ENCODE results near the gene KCND2.

DNA sequence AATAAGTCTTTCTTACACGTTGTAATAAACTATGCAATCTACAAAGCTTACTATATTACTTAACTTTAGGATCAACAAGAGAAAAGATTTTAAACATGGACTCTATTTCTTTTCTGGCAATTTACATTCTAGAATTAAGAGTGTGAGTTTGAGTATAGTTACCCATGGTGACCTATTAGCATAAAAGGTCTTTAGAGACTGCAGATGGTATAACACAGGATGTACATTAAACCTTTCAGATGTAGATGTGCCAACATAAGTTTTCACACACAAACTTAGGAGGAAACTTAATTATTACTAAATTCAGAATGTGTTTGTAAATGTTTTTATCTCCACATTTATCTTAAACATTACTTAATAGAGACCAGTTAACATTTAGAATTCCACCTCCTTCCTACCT is 54.1 kb downstream of the KCND2 start:
- no peak for TF ChIP-seq TEAD4 (IDR thresholded peaks at IDR 0.05)
- TF ChIP-seq, protein P1, sequence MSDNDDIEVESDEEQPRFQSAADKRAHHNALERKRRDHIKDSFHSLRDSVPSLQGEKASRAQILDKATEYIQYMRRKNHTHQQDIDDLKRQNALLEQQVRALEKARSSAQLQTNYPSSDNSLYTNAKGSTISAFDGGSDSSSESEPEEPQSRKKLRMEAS (IDR thresholded peaks at IDR 0.05): no peak
